GM12872 (cell line): Measurements from ENCODE around the gene CLDN19.
A peak's percentile ranks its signal among the peaks of the same experiment; 100 is the strongest.

Experiments
- CTCF ChIP-seq: IDR thresholded peaks from 3 replicates; pipeline ENCODE4 v1.5.1; 2011; ENCODE audit warnings: low read depth, mild to moderate bottlenecking, low read length, moderate library complexity; ENCODE audit not compliant: insufficient read depth

The CLDN19 gene

DNA sequence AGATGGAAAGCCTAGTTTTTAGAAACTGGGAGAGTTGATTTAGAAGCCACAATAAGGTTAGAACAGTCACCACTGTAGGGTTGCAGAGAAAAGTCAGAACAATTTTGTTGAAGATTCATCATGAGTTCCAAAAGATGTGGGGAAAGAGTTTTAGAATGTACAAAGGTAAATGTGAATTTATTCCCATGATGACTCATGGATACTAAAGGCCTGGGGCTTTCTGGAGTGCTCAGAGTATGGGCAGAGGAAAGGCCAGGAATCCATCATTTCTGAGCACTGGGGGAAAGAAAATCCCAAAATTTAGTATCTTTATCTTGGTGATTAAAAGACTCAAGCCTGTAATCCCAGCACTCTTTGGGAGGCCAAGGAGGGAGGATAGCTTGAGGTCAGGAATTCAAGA, 40.0 kb downstream of the CLDN19 start:
- no peak for TF ChIP-seq CTCF

- TF ChIP-seq CTCF = no peak
Measured at GRCh38 chr1:42698081-42698813, 41.8 kb downstream of the CLDN19 start.

DNA sequence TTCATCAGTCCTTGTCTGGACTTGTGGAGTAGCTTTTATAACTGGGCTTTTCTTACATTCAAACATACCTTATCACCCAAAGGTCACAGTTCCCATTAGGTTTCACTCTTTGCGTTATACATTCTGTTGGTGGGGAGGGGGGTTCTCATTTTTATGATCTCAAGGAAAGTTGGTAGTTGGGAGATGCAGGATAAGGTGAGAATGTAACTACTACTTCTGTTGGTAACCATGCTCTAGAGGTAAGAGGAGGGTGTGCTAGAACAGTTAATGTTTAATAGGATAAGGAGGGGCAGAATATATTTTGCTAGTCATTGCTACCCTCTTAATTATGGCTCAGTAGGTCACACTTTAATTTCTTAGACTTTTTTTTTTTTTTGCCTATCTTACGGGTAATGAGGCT, 47.1 kb downstream of the CLDN19 start:
- no peak for TF ChIP-seq CTCF

DNA sequence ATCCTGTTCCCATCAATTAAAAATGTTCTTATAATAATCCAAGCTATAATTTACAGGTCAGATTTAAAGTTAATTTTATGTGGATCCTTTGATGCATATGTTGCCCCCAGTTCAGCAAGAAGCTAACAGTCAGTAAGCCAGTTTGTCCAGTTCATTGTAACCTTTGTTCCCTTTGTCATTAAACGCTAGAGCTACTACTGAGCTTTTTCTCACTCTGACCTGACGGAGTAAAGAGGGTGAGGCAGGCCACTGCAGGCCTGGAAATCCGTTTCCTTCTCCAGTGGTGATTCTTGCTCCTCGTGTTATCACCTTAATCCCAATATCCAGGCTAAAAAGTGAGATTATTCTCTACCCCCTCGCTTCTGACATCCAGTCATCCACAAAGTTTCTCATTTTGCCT, 47.6 kb downstream of the CLDN19 start:
- TF ChIP-seq CTCF = no peak

GRCh38 chr1:42691157-42691498, 48.9 kb downstream of the CLDN19 start:
- no peak for TF ChIP-seq CTCF

DNA sequence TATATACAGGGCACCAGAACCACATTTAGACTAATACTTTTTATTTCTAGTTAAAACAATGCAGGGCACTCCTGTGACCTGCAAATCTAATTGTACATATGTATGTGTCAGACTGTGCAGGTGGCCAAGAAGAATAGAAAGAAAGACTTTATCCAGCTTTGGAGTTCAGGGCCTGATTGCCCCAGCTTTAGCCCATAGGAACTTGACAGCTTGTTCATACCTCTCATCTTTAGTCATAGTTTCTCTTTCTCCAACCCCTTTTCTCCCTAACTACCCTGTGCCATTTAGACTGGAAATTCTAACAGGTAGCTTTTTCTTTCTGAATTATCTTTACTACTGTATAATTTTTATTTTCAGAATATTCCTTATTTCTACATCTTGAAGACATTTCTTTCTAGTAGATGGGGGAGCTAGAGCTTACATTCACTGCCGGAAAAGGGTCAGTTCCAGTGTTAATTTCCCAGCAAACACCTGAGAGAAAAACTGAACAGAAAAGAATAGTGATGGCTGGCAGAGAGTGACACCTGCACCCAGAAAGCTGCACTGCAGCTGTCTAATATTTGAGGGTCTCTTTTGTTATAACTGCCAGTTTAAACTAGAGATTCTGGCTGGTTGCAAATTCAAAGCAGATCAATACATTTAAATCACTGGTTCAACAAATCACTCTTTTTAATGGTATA, 49.4 kb downstream of the CLDN19 start:
- peak; percentile 37; the same call in 2 of the 3 replicates for TF ChIP-seq CTCF

GRCh38 chr1:42689912-42690311, 50.1 kb downstream of the CLDN19 start:
- no peak for TF ChIP-seq CTCF
